Heart left ventricle (tissue), 16 donors: ENCODE data around the gene STX2. TPM values are rescaled to one million over a fixed set of nuclear protein-coding genes. Genes with fewer than 3 reads are reported as not detected.

ENCODE experiments used
- ATAC-seq, 4 donors: fragments of 200-7000 bp; cut with Tn5 transposase; one replicate each; pipeline ENCODE4 v1.9.1; 2020 to 2022; ENCODE audit warnings: moderate library complexity in 4 of 4, mild to moderate bottlenecking in 3 of 4, moderate number of reproducible peaks in 1 of 4
- DNase-seq, 5 donors: peaks; one replicate each; pipeline ENCODE4 v3.0.0-alpha.2; 2020
- H3K27ac ChIP-seq, 12 donors: fragments of 200-600 bp; sonication (generic) in 4 of 12; one replicate each; pipeline versions ENCODE4 v1.5.0 to v1.8.0; 2016 to 2022; ENCODE audit warnings: mild to moderate bottlenecking in 2 of 12
- H3K27me3 ChIP-seq, 9 donors: fragments of 200-600 bp; sonication (generic) in 2 of 9; one replicate each; pipeline versions ENCODE4 v1.5.1 to v1.8.0; 2016 to 2022; ENCODE audit warnings: mild to moderate bottlenecking in 3 of 9
- H3K36me3 ChIP-seq, 9 donors: fragments of 200-600 bp; sonication (generic) in 2 of 9; one replicate each; pipeline versions ENCODE4 v1.5.0 to v1.8.0; 2018 to 2022; ENCODE audit warnings: mild to moderate bottlenecking in 2 of 9
- H3K4me1 ChIP-seq, 12 donors: fragments of 200-600 bp; sonication (generic) in 4 of 12; one replicate each; pipeline versions ENCODE4 v1.5.0 to v1.8.0; 2016 to 2022; ENCODE audit warnings: mild to moderate bottlenecking in 3 of 12
- H3K4me3 ChIP-seq, 12 donors: fragments of 200-600 bp; sonication (generic) in 4 of 12; one replicate each; pipeline versions ENCODE4 v1.5.0 to v1.8.0; 2017 to 2022; ENCODE audit warnings: mild to moderate bottlenecking in 9 of 12, moderate library complexity in 4 of 12
- H3K9me3 ChIP-seq, 12 donors: fragments of 200-600 bp; sonication (generic) in 4 of 12; one replicate each; pipeline versions ENCODE4 v1.5.0 to v1.8.0; 2016 to 2022; ENCODE audit warnings: mild to moderate bottlenecking in 1 of 12
- CTCF ChIP-seq, 12 donors: fragments of 200-600 bp; sonication (generic) in 4 of 12; IDR thresholded peaks; one replicate each; pipeline versions ENCODE4 v1.5.0 to v1.8.0; 2018 to 2022; ENCODE audit warnings: antibody characterized with exemption in 12 of 12, mild to moderate bottlenecking in 5 of 12
- POLR2A ChIP-seq, 2 donors: fragments of 450-650 bp; IDR thresholded peaks; one replicate each; pipeline ENCODE4 v1.6.1; 2017; ENCODE audit warnings: antibody characterized with exemption in 2 of 2, mild to moderate bottlenecking in 2 of 2, moderate library complexity in 2 of 2
- WGBS, 4 donors: extraction: QIAGEN DNeasy Blood & Tissue Kit in 2 of 4; methylation state at CpG; one replicate each; pipeline versions ENCODE4 v1.1.5 to v1.1.7; 2013 to 2018; 5-methylcytosine and 5-hydroxymethylcytosine counted together
- intact Hi-C, 10 donors: fragments of 100-400 bp; cut with DNase I; formaldehyde crosslinking; loops; one replicate each; pipeline versions ENCODE4 v1.11.1 to v1.14.2; 2022
- polyA plus RNA-seq, 2 donors: library from polyadenylated mRNA; stranded (reverse); fragments of 200-250 nt; gene quantifications; one replicate each; pipeline ENCODE4 v1.2.3, GENCODE V29; 2013
- total RNA-seq, 9 donors: library from RNA; depleted of rRNA in 2 of 9; stranded (reverse); fragments of >200 nt in 2 of 9; fragmentation: NEBNext Ultra II Directional in 3 of 9; extraction: Animal tissue kit (Norgen Biotek cat#: 25700) in 3 of 9; gene quantifications; one replicate each; pipeline versions ENCODE4 v1.1.0 to v1.2.4, GENCODE V29; 2016 to 2023
- donor health status: ischemic (EF 13 %, LVEDD 7.1; RV severe dilation, severe dysfunction).
- donor health status: healthy with polysubstance abuse.
- donor health status: DM: no; HTN: yes; CAD: no.
- donor health status: DM: no; HTN: no; CAD: no.
- donor health status: ischemic (EF 25% LVEDD 6.9; RV normal size, moderate dysfunction).
- donor health status: ischemic (EF 25% LVEDD 5.7; RV mildly dilated, moderate dysfunction).
- donor health status: healthy.
- donor health status: DM: yes; HTN: yes; CAD: no.
- donor health status: ischemic (EF 35%, LVEDD 5.7; RV mildly dilated, moderate dysfunction).
- donor health status: nonischemic (EF 11% LVEDD 7.7; RV severe dilation, severe dysfunction).
- donor health status: DM: yes; HTN: yes; CAD: no.
- donor health status: PGD.
- donor health status: ischemic (EF 29% LVEDD 5.4; RV normal size, mild dysfunction).
- donor health status: nonischemic (EF 23%, LVEDD 6.1; RV moderate dilation, normal function).

Gene STX2
- total and polyA plus RNA-seq, 11 donors = 6.2 to 21.8 (median 11.1) TPM

- TF ChIP-seq CTCF (IDR thresholded peaks at IDR 0.05) = no peak
- no peaks in the 10 kb centered on the region for H3K36me3 ChIP-seq
- no peaks in the 10 kb centered on the region for H3K9me3 ChIP-seq
- peaks cover 0 to 4% (median 0%) of the 10 kb centered on the region in 12 donors for H3K4me1 ChIP-seq
- no peak overlapping the region for H3K27ac ChIP-seq
- peaks cover 0 to 37% (median 3%) of the 10 kb centered on the region in 9 donors for H3K27me3 ChIP-seq
- ATAC-seq = no peak
- 55 to 59% (median 55%) methylated on average over 6 to 10 of the region's 10 CpGs for WGBS, 4 donors
- DNase-seq = no peak
- intact Hi-C loops = loop anchor here (2.0 to 10.0 kb wide), 7 partner anchors 344 to 704 kb away; no protein-coding TSS in a partner anchor
- no peak overlapping the region for H3K4me3 ChIP-seq
Measured at GRCh38 chr12:130748786-130749185, 90.3 kb downstream of the STX2 start.

GRCh38 chr12:130747867-130748740 lies 90.9 kb downstream of the STX2 start:
- 11 to 14% (median 12%) methylated on average over 13 of the region's 13 CpGs for whole genome bisulfite sequencing, 4 donors
- TF ChIP-seq POLR2A (IDR thresholded peaks at IDR 0.05) (no peak), CTCF (IDR thresholded peaks at IDR 0.05) (peak; percentile 66 to 90 (median 82))
- H3K27me3 ChIP-seq = peaks cover 0 to 36% (median 3%) of the 10 kb centered on the region in 9 donors
- no peaks in the 10 kb centered on the region for H3K36me3 ChIP-seq
- peak; percentile 64 to 83 (median 70) for DNase-seq
- peak; percentile 61 to 90 (median 88) for ATAC-seq
- peaks cover 0 to 4% (median 0%) of the 10 kb centered on the region in 12 donors for H3K4me1 ChIP-seq
- peaks cover 0 to 5% (median 0%) of the 10 kb centered on the region in 12 donors for H3K9me3 ChIP-seq
- intact Hi-C loops = loop anchor here (2.0 to 10.0 kb wide), 7 partner anchors 343 to 703 kb away; no protein-coding TSS in a partner anchor
- no peak overlapping the region for H3K4me3 ChIP-seq
- no peak overlapping the region for H3K27ac ChIP-seq

- Histone ChIP-seq H3K9me3 (peaks cover 0 to 5% (median 0%) of the 10 kb centered on the region in 12 donors), H3K4me3 (no peak overlapping the region), H3K27me3 (peaks cover 0 to 25% (median 3%) of the 10 kb centered on the region in 9 donors), H3K36me3 (no peaks in the 10 kb centered on the region), H3K27ac (no peak overlapping the region), H3K4me1 (peaks cover 0 to 4% (median 0%) of the 10 kb centered on the region in 12 donors)
- TF ChIP-seq CTCF (IDR thresholded peaks at IDR 0.05) = no peak
- no peak for TF ChIP-seq POLR2A (IDR thresholded peaks at IDR 0.05)
- intact Hi-C loops = loop anchor here in 8 of 10 donors (5.0 to 10.0 kb wide), 5 partner anchors 342 to 702 kb away; no protein-coding TSS in a partner anchor
- WGBS, 4 donors = 55 to 84% (median 64%) methylated on average over 3 to 9 of the region's 9 CpGs
- DNase-seq (no peak), ATAC-seq (no peak)
Measured at GRCh38 chr12:130746546-130746945, 92.5 kb downstream of the STX2 start.

- H3K27me3 ChIP-seq = peaks cover 0 to 22% (median 3%) of the 10 kb centered on the region in 9 donors
- TF ChIP-seq CTCF (IDR thresholded peaks at IDR 0.05) (no peak), POLR2A (IDR thresholded peaks at IDR 0.05) (no peak)
- peaks cover 0 to 5% (median 0%) of the 10 kb centered on the region in 12 donors for H3K9me3 ChIP-seq
- H3K4me3 ChIP-seq = no peak overlapping the region
- DNase-seq = no peak
- WGBS, 4 donors = 75 to 91% (median 87%) methylated on average over 4 of the region's 4 CpGs
- intact Hi-C loops = loop anchor here in 8 of 10 donors (5.0 to 10.0 kb wide), 5 partner anchors 341 to 701 kb away; no protein-coding TSS in a partner anchor
- peaks cover 0 to 4% (median 0%) of the 10 kb centered on the region in 12 donors for H3K4me1 ChIP-seq
- H3K27ac ChIP-seq = no peak overlapping the region
- no peaks in the 10 kb centered on the region for H3K36me3 ChIP-seq
- no peak for ATAC-seq
Measured at GRCh38 chr12:130745921-130746320, 93.1 kb downstream of the STX2 start.
